ENCODE data around the gene RBM12.
"Not testable (repeated sequence)": the region's sequence is repeated elsewhere in the genome, so short reads cannot be mapped to it uniquely, and the experiment has no call there.

RBM12 gene

DNA sequence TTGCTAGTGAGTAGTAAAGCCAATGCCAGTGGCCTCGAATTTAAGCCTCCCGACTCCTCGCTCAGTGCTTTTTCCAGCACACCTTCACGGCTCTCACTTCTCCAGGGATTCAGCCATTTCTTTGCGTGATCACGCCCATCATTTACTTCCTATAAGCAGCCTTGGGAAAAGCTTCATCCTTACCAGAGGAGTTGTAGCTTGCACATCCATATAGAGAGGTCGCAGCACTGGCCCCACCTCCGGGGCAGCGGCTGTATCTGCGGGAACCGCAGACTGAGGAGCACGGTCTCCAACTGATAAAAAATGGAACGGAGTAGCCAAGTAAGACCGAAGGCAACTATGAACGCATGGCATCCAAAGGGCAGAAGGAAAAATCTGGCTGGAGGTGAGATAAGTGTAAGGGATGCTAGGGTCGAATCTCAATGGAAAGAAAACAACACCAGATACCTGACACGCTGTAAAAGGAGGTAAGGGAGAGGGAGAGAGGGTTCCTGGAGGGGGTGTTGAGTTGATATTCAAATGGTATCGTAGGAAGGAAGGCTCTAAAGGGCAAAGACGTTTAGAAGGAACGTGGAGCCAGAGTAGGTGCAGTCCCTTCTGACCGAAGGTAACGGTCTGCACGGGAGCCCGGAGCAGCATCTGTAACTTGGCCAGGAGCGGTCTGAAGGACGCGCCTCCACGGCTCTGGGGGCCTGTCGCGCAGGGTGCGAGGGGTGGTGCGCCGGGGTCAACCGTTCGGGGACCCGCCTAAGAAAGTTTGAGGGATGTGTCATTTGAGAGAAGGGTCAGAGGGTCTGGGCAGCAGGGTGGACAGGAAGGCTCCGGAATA is 33.8 kb upstream of the RBM12 start:
- DNase-seq (ENCODE audit: low read depth in 1 of 2, low spot score in 1 of 2), result no peak

DNA sequence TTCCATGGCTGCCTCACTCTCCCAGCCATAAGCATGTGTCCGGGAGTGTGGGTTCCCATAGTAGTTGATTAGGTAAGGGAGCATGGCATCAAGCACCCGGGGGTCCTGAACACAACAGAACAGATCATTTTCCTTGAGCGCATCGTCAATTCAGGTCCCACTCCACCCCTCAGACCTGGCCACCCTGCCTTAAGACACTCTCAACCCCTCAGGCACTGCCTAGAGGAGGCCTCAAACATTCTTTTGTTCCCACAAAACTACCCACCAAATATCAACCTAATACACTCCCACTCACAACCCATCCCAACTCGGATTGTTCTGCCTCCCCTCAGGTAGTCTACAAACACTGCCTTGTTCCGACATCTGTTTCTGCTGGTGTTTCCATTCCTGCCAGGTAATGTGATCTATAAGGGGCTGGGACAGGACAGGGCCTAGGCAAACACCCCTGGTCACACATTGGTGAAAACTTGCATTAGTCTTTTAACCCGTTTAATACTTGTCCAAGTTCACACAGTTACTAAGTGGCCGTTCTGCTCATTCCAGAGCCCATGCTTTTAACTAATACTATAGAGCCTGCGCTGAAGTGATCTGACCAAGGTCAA is 33.1 kb upstream of the RBM12 start:
- DNase-seq (ENCODE audit: low read depth in 1 of 2, low spot score in 1 of 2), result no peak

DNA sequence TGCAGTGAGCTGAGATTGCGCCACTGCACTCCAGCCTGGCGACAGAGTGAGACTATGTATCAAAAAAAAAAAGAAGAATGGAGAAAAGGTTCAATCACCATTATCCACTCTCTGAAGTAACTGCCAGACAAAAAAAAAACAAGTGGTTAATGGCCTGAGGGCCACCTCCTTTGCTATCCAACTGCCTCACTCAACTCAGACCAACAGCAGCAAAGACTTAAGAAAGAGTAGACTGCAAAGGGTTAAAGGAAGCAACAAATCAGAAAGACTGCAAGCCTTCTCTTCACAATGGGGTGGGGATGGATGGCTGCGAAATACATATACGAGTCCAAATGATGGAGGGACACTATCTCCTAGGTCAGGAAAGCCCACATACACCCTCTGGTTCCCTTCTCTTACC is 31.3 kb upstream of the RBM12 start:
- DNase-seq (ENCODE audit: low read depth in 1 of 2, low spot score in 1 of 2), result no peak

DNA sequence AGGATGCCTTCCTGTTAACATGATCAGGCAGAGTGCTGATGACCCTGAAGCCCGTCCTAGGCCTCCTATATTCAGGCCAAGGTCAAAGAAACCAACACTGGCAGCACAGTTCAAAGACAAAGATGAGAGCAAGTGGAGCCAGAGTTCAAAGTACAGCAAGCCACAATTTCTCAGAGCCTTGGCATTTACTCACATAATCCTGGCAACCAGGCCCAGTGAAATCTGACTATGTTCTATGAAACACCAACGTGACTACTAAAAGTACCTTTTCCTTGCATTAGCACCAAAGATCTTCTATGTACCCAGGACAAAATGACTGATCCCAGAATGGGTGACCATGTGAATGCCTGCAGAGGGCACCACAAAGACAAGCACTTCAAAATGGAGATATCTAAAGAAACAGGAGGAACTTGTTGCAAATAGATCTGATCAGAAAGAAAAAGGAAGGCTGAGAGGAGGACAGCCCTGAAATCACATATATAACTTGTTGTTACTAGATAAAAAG is 30.6 kb upstream of the RBM12 start:
- no peak for DNase-seq (ENCODE audit: low read depth in 1 of 2, low spot score in 1 of 2)

DNA sequence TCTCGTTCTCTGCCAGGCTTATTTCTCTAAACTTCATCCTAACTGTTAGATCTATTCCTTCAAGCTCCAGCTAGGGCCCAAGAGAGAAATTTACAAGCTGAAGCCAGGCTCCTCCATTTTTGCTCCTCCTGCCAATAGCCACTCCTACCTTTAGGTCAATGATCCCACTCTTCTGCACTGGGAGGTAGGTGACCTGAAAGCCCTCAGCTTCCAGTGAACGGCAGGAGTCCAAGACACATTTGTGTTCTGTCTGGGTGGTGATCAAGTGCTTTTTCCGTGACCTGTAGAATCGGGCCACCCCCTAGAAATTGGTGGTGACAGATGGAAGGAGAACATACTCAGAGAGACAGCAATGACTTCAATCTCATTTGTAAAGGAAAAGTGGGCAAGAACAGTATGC is 25.6 kb upstream of the RBM12 start:
- DNase-seq (ENCODE audit: low read depth in 1 of 2, low spot score in 1 of 2), result no peak

DNA sequence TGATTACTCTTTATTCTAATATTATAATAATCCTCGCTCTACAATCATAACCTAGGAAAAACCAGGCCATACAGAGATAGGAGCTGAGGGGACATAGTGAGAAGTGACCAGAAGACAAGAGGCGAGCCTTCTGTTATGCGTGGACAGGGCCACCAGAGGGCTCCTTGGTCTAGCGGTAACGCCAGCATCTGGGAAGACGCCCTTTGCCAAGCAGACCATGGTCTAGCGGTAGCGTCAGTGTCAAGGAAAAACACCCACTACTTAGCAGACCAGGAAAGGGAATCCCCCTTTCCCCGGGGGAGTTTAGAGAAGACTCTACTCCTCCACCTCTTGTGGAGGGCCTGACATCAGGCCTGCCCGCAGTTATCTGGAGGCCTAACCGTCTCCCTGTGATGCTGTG is 22.2 kb upstream of the RBM12 start:
- DNase-seq (ENCODE audit: low read depth in 1 of 2, low spot score in 1 of 2), result not testable (repeated sequence)

DNA sequence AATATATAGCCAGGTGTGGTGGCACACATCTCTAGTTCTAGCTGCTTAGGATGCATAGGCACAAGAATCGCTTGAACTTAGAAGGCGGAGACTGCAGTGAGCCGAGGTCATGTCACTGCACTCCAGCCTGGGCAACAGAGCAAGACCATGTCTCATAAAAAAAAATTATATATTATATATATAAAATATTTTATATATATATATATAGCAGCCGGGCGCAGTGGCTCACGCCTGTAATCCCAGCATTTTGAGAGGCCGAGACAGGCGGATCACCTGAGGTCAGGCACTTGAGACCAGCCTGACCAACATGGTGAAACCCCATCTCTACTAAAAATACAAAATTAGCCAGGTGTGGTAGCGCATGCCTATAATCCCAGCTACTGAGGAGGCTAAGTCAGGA is 20.7 kb upstream of the RBM12 start:
- DNase-seq (ENCODE audit: low read depth in 1 of 2, low spot score in 1 of 2), result not testable (repeated sequence)

DNA sequence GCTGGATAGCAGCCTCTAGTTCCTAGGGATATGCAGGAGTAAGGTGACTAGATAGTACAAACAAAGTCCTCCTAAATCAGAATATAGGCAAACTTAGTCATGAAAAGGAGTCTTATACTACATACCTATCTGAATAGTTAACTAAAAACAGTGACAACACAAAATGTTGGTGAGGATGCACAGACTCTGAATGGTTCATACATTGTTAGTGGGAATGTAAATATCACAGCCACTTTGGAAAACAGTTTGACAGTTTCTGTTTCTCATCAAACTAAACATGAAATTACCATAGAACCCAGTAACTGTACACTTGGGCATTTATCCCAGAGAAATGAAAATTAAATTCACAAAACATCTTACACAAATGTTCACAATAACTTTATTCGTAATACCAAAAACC is 17.3 kb upstream of the RBM12 start:
- DNase-seq (ENCODE audit: low read depth in 1 of 2, low spot score in 1 of 2), result no peak

DNA sequence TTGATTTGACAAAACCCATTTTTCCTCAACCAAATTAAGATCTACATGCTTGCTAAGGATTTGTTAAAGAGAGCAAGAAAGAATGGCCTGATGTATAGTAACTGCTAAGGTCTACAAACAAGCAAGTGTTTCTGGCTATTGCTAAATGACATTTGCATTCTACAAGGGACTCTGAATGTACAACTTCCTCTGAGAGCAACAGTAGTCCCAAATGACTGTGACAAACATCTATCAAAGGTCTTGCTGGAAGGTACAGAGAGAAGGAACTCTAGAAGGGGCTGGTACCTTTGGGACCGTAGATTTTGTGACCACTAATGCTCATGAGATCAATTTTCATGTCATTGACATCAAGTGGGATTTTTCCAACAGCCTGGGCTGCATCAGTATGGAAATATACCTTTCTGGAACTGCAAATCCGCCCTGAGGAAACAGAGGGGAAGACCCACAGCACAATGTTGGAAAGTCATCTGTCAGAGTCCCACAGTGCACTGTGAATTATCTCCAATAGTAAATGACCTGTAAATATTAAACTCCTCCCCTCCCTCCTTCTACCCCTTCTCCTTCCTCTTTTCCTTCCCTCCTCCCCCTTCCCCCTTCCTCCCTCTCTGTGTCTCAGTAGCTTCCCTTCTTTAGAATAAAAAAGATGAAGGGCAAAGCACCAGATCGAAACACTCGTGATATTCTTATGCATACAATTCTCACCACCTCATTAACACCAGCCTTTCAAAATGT is 15.9 kb upstream of the RBM12 start:
- DNase-seq (ENCODE audit: low read depth in 1 of 2, low spot score in 1 of 2), result no peak

DNA sequence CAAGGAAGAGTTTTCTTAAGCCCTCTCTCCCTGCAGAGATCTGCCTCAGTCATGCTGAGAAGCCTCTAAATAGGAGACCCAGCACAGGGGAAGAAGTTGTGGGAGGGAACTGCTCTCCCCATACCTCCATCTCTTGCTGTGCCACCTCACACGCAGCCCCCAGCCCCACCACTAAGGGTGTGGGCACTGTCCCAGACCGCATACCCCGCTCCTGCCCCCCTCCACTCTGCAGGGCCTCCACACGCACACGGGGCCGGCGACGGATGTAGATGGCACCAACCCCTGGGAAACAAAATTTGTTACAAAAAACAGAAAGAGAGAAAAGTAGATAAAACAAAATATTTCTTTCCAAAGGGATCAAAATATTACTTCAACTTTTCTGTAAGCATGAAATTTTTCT is 10.2 kb upstream of the RBM12 start:
- no peak for DNase-seq (ENCODE audit: low read depth in 1 of 2, low spot score in 1 of 2)

DNA sequence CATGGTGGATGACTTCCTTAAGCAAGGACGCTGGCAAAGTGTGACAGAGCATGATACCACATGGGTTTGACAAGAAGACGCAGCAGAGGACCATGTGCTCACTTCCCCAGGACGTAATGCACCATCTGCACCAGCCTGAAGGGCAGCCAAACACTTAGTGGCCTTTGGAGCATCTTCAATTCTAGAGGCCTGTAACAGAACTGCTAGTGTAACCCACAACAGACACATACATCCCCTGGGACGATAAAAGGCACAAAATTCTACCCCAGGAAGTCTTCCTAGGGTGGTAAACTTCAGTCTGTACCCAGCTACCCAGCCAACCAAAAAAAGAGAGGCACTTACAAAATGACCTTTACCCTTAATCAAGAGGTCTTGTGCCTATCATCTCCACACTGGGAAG is 9.2 kb upstream of the RBM12 start:
- DNase-seq (ENCODE audit: low read depth in 1 of 2, low spot score in 1 of 2), result no peak

DNA sequence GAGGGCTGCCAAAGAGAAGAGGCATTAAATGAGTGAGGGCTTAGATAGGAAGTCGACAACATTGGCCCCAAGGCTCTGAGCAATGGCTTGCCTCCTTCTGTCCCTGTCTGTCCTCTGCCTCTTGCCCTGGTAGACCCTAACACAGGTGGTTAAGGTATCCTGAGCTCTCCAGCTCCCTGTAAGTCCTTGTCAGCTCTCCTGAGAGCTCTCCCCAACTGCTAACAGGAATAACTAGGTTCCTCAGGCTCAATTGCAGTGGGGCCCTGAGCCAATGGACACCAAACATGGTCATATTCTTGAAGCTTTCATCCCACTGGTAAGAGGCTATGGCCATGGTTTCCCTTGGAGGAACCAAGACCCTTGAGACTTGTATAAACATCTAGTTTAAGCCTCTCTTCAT is 5.0 kb upstream of the RBM12 start:
- no peak for DNase-seq (ENCODE audit: low read depth in 1 of 2, low spot score in 1 of 2)

DNA sequence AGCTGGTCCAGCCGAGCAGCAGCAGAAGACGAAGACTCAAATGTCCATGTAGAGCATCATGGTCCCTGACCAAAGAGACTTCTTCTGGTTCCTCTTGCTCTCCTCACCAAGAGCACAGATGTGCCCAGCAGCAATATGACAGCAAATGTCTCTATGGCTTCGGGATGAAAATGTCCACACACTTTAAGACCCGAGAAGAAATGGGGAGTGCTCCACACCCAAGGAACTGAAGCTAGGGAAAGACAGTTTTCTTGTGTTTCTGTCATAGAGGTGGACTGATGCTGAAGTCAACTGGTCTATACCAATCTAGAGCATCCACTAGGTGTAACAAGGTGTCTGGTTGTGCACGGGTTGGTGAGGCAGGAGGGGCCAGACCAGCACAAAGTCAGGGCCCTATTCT is 4.5 kb upstream of the RBM12 start:
- no peak for DNase-seq (ENCODE audit: low read depth in 1 of 2, low spot score in 1 of 2)

DNA sequence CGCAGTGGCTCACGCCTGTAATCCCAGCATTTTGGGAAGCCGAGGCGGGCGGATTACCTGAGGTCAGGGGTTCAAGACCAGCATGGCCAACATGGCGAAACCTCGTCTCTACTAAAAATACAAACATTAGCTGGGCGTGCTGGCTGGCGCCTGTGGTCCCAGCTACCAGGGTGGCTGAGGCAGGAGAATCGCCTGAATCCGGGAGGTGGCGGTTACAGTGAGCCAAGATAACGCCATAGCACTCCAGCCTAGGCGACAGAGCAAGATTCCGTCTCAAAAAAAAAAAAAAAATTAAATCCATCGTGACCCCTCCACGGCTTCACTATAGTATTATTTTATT is 1.2 kb upstream of the RBM12 start:
- DNase-seq (ENCODE audit: low read depth in 1 of 2, low spot score in 1 of 2), result no peak

DNA sequence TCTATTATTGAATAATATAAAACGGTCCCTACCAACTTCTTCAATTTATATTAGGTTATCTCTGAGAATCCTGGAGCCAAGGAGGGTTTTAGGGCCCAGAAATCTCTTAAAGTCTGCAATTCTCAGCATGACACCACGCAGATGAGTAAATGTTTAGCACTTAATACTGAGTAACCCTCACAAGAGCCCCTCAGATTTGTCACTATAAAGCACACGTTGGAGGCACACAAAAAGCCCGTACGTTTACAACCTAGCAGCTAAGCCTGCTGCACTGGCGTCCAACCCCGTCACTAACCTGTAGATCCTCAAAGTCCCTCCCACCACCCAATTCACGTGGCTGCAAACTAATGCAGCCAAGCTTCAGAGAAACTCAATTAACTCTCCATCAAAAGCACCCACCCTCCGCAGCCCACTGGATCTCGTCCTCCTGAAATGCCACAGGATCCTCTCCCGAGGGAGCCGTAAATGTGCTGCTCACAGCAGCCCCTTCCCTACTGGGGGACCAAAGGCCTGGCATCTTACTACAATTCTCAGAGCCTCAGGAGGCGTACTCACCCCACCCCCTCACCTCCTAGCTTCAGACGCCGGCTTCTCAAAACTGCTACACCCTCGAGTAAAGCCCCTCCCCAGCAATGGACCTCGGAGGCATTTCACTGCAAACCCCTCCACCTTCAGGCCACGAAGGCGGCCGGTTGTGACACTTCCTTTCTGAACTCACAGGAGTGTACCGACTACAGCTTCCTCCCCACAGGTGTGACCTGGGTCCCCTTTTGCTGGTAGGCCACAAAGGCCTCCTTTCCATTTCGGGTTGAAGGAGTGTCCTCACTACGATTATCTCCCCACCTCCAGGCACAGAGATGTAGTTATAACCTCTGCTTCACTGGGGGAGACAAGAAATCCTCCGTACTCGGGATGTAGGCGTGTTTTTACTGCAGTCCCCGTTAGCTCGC is 909 bp downstream of the RBM12 start:
- peak; percentile 34 to 37 for DNase-seq (ENCODE audit: low read depth in 1 of 2, low spot score in 1 of 2)

DNA sequence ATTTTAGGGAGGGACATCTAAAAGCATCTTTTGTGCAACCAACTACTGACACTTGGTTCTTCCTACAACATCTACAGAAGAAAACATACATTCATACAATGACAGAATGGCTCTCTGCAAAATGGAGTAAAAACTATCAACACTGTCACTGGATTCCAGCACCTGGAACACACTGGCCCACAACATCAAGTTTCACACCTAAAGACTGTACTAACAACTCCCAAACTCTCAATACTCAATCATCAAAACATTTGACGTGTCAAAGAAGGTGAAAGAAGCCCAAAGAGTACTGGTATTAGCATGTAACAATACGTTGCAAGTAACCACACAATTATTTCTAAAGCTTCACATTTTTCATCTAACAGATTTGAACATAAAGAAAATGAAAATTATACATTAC is 2.1 kb downstream of the RBM12 start:
- DNase-seq (ENCODE audit: low read depth in 1 of 2, low spot score in 1 of 2), result no peak

DNA sequence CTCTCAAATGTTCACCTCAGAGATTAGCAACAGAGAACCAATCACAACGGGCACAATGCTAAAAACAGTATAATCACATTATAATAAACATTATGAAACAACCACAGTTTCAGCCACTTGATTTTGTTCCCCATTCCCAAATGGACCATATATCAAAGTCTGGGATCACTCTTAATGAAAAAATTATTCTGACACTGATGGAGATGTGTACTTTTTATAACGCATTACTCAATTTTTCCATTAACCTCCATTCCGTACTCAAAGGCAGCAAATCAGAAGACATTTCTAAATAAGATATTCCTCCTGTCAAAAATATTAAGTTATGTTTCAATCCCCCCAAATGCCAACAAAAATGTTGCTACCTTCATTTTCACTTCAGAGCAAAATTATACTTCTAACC is 2.8 kb downstream of the RBM12 start:
- DNase-seq (ENCODE audit: low read depth in 1 of 2, low spot score in 1 of 2), result no peak

DNA sequence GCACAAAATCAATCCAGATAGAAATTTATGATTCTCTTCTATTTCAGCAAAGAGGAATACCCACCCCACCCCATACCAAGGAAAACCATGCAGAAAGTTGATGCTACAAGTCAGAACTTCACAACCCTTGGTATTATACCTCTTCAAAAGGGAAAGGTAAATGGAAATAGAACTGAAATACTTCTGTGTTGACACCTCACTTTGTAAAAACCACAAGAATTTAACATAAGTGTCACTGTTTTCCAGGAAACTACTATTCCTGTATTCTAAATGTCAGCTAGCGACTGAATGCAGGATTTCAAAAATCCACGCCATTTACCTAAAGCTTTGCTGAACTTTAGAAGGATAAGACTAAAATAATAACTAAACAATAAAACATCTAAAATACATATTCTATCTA is 3.6 kb downstream of the RBM12 start:
- no peak for DNase-seq (ENCODE audit: low read depth in 1 of 2, low spot score in 1 of 2)

DNA sequence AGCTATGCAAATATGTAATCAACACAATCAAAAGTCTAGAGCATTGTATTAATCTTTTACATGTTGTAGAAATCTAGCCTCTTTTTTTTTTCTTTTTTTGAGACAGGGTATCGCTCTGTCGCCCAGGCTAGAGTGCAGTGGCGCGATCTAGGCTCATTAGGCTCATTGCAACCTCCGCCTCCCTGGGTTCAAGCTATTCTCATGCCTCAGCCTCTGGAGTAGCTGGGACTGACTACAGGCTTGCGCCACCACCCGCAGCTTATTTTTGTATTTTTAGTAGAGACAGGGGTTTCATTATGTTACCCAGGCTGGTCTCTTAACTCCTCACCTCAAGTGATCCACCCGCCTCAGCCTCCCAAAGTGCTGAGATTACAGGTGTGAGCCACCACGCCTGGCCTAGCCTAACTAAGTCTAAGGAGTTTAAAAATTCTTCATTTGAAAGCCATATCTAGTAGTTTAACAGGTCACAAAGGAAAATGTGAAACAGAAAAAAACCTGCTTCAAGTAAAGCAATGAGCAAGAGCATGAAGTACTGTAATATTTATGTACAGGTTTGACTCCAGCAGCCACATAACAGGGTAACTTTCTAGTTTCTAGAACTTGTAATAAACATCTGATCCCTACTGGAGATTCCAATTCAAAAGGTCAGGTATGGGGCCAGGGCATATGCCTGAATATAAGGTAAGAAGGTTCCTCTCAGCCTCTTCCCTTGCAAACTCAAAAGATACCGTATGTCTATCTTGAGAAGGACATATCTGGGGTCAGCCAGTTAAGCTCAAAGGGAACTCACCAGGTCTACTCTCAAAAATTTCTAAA is 4.4 kb downstream of the RBM12 start:
- DNase-seq (ENCODE audit: low read depth in 1 of 2, low spot score in 1 of 2), result no peak

DNA sequence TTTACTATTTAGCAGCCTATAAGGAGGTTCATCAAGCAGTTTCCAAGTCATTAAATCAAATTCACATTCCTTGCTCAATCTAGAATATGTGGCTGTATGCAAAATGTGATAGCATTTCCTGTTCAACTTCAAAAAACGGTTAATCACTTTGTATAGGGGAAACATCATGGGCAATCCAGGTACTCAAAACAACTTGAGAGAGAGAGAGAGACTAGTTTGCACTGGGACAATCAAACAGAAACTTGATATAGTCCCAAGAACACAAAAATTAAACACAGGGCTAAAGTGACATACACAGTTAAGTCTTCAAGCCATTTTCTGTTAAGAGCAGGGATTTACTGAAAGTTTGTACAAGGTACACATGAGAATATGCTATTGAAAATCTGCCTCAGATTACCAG is 7.4 kb downstream of the RBM12 start:
- DNase-seq (ENCODE audit: low read depth in 1 of 2, low spot score in 1 of 2), result no peak

Measured in activated T-helper 1 cell treated with anti-CD3 and anti-CD28 coated beads, Interleukin-2, amount 50 U/mL, for 16 hours (primary cell).